GM20000 (cell line): ENCODE results near the gene TSEN54.

Experiments used
- DNase-seq: peaks from one replicate; pipeline ENCODE4 v3.0.0; 2012; ENCODE audit warnings: low spot score
- CTCF ChIP-seq: IDR thresholded peaks from 2 replicates; pipeline ENCODE4 v1.5.1; 2012; ENCODE audit warnings: mild to moderate bottlenecking, control low read depth; ENCODE audit errors: extremely low read depth, missing control alignments

Gene TSEN54

GRCh38 chr17:75548813-75549212 lies 32.5 kb downstream of the TSEN54 start:
- DNase-seq, result no peak
- TF ChIP-seq CTCF, result no peak

- no peak for TF ChIP-seq CTCF
- DNase-seq, result no peak
Observed at GRCh38 chr17:75549246-75550138, 33.2 kb downstream of the TSEN54 start.

GRCh38 chr17:75550139-75550465 lies 33.8 kb downstream of the TSEN54 start:
- no peak for DNase-seq
- no peak for TF ChIP-seq CTCF

GRCh38 chr17:75551266-75551665 lies 34.9 kb downstream of the TSEN54 start:
- no peak for DNase-seq
- TF ChIP-seq CTCF, result no peak

- DNase-seq, result no peak
- no peak for TF ChIP-seq CTCF
Observed at GRCh38 chr17:75552425-75553294, 36.3 kb downstream of the TSEN54 start.

GRCh38 chr17:75553295-75554110 lies 37.2 kb downstream of the TSEN54 start:
- TF ChIP-seq CTCF, result no peak
- no peak for DNase-seq
